HG02623 (cell line): ENCODE measurements around the gene MVB12A.

Source experiments
- ATAC-seq: cut with Tn5 transposase; IDR thresholded peaks from one replicate; pipeline ENCODE4 v1.9.1; 2021; ENCODE audit warnings: moderate library complexity; ENCODE audit not compliant: unreplicated experiment

MVB12A gene

DNA sequence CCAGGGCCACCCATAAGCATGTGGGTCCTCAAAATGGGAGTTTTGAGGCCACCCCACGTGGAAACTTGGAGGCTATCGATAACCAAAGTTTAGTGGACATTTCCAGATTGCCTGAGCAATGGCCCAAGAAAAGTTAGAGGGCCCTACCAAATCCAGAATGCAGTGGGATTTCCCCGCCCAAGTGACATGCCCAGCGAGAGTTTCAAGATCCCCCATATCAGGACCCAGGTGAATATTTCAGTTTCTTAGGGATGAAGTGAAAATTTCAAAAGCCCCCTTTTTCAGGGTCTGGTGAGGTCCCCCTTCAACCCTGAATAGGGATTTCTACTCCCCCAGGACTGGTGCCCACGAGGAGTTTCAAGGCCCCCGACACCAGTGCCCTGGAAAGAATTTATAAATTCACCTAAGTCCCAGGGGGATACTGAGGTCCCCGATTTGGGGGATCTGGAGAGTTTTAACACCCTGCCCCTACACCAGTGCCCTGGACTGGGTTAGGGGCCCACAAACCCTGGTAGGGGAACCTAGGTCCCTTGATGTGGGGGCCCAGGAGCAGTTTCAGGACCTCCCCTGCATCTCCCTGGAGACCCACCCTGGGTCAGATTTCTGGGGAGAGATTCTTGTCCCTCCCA lies 15.1 kb upstream of the MVB12A start:
- no peak for ATAC-seq

DNA sequence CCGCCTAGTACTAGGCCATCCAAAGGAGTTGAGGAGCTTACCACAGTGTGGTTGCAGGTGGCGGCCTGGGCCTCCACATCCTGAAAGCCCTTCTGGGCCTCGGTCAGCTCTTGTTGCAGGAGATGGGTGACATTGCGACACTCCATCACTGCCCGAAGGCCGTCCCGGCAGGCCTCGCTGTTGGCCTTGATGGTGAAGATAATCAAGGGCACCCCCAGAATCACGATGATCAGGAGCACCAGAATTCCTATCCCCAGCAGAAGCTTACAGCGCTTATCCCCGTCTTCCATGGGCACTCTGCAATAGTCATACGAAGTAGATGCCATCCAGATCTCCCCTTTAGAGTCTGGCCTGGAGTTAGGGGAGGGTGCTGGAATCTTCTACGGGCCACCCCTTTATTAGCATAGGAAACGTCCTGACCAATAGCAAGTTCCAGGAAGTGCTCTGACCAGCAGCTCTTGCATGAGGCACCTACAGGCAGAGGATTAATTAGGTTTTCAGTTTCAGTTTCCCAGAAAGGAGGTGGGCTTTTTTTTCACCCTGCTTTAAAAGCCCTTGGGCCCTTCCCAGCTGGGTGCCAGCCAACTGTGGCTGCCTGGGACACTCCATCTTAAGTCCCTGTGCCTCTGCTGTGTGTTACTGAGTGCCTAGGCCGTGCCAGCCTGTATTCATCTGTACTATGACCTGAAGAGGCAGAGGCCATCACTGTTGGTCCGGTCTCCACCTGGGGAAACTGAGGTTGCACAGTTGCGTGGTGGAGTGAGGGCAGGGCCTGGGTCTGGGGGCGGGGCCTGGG lies 14.4 kb upstream of the MVB12A start, which contains the start of gene BST2:
Gene BST2, minus strand, starts transcription at position 381 of the 796 bp plus-strand sequence. Its CDS starts 55 bp downstream, at position 326.
- peak; percentile 85 for ATAC-seq

DNA sequence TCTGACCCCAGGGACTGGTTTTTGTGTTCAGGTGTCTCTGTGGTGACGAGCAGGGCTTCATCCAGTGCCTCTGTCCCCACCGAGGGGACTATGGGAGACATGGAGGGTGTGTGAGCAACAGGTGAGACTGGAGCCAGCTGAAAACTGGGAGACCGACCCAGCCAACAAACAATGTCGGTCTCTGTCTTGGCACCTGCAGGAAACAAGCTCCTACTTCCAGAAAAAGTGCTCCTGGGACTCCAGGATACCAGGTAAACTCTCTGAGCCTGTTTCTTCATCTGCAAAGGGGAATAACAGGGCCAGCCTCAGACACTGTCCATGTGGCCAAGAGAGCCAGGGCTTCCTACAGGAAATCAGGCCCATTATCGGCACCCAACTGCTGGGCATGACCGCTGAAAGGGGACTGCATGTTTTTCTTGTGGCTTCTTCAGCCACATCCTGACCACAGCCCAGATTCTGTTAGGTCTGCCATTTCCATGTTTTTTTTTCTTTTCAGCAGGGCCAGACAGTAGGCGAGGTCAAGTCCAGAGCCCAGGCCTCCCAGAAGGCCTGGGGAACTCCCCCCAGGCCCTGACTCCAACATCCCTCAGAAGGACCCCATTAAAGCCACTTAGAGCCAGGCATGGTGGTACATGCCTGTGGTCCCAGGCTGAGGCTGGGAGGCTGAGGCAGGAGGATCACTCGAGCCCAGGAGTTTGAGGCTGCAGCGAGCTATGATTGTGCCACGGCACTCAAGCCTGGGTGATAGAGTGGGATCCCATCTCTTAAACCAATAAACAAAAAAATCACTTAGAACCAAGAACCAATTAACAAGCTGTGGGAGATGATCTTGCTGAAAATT lies 13.6 kb upstream of the MVB12A start:
- ATAC-seq: no peak

DNA sequence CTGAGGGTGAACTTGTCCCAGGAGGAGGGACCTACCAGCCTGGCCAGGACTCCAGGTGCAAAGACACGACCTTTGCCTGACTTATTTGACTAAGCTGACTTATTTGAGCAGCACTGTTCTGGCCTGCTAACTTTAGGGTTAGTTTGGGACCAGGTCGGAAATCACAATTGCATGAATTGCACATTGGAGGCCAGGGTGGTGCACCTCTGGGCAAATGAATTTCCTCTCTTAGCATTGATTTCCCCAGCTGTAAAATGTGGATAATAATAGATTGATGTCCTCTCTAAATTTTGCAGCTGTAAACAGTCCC lies 13.0 kb upstream of the MVB12A start:
- no peak for ATAC-seq

DNA sequence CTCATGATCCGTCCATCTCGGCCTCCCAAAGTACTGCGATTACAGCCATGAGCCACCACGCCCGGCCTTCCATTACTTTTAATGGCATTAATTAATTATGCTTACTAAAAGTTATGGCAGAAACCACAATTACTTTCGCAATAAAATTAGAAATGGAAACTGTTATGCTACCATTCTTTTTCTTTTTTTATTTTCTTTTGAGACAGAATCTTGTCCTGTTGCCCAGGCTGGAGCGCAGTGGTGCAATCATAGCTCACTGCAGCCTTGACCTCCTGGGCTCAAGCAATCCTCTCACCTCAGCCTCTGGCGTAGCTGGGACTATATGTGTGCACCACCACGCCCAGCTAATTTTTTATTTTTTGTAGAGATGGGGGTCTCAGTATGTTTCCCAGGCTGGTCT lies 9.9 kb upstream of the MVB12A start:
- no peak for ATAC-seq

DNA sequence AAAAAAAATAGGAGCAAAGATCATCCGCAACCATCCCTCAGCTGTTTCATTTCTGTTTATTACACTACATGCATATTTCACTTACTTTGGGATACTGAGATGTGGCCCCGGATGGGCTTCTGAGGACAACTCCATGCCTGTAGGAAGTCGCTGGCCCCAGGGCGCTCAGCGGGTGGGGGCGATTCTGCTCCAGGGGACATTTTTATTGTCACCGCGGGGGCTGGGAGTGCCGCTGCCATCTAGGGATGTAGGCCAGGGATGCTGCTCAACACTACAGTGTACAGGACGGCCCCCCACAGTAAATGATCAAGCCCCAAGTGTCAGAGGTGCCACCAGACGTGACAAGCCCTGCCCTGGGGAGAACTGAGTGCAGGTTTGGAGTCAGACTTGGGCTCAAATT lies 8.0 kb upstream of the MVB12A start:
- ATAC-seq: no peak

DNA sequence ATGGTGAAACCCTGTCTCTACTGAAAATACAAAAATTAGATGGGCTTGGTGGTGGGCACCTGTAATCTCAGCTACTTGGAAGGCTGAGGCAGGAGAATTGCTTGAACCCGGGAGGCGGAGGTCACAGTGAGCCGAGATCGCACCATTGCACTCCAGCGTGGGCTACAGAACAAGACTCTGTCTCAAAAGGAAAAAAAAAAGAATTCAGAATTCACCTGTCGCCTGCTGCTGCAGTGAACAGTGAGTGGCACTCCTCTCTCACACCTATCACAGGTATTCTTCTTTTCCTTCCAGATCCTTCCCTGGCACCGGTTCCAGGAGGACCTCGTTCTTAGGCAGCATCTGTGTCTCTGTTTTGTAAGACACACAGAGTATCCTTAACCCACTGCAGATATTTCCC lies 5.8 kb upstream of the MVB12A start:
- no peak for ATAC-seq

DNA sequence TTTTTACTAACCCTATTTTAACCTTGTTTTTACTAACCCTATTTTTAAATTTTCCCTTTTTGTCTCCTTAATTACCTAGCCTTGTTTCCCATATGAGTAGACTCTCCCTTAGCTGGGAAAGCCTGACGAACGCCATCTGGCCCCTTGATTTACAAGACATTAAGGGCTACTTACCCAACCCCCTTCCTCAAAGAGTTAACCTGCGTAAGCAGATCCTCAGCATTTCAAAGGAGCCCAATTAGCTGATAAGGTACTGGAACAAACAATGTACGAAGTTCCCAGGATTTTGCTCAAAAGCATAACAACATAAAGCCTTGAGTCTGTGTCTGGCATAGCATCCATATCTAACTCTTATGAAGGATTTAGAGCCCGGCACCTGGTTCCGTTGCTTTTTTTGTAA lies 4.7 kb upstream of the MVB12A start:
- no peak for ATAC-seq

DNA sequence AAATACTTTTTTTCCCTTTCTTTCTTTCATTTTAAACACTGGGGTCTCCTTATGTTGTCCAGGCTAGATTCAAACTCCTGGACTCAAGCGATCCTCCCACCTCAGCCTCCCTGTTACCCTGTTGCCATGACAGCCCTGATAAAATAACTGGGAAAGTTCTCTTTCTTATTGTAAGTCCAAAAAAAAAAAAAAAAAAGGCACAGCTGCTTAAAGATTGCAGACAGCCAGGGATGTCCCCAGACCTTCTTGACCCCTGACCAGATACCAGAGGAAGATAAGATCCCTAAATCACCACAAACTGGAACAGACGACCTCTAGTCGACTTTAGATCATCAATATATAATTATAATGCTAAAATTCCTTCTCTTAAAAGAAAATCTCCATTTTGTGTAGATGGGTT lies 1.1 kb upstream of the MVB12A start:
- no peak for ATAC-seq

DNA sequence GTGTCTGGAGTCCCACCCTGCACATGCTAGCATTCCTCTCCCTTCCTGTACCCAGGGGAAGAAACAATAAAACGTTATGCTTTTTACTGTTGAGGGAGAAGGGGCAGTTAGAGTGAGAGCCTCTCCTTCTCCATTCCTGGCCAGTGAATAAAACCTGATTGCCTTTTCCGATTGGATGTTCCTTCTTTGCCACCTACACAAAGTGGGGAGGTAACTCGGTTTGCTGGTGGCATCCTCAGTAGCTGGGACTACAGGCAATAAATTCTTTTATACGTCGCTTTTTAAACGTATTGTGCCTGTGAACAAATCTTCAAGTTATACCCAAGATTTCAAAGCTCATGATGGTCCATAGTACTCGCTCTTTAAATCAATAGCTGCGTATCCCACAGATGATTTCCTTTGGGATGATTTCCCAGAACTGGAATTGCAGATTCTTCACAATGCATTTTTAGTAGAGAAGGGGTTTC lies 660 bp upstream of the MVB12A start:
- ATAC-seq: no peak

DNA sequence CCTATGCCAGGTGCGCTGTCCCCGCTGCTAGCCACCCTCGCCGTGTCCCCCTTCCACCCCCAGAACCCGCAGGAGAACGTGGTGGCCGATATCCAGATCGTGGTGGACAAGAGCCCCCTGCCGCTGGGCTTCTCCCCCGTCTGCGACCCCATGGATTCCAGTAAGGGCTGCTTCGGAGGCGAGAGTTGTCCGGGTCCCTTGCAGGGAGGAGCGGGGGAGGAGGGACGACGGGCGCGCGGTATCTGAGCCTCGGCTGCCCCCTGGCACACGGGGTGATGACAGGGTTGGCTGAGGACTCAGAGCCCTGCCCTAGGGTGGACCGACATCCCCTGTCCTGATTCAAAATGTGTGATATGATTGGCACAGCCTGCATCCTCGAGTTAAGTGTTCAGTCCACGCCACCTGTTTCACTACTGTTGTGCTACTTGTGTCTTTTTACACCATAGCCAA lies 653 bp downstream of the MVB12A start:
- ATAC-seq: no peak

DNA sequence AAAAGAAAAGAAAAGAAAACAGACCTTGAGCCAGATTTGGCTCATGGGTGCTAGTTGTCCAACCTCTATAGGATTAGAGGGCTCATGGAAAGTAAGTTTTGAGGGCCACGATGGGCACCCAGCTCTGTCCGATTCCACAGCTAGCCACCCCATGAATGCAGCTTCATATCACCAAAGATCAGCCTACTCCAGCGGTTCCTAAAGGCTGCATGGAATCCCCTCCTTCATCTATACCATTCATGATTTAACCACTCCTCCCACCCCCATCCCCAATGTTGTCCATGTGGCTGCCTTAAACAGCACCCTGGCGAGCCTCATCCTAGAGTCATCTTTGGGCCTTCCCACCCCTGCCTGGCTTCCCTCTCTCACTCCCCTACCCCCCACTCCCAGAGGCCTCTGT lies 2.1 kb downstream of the MVB12A start:
- no peak for ATAC-seq

DNA sequence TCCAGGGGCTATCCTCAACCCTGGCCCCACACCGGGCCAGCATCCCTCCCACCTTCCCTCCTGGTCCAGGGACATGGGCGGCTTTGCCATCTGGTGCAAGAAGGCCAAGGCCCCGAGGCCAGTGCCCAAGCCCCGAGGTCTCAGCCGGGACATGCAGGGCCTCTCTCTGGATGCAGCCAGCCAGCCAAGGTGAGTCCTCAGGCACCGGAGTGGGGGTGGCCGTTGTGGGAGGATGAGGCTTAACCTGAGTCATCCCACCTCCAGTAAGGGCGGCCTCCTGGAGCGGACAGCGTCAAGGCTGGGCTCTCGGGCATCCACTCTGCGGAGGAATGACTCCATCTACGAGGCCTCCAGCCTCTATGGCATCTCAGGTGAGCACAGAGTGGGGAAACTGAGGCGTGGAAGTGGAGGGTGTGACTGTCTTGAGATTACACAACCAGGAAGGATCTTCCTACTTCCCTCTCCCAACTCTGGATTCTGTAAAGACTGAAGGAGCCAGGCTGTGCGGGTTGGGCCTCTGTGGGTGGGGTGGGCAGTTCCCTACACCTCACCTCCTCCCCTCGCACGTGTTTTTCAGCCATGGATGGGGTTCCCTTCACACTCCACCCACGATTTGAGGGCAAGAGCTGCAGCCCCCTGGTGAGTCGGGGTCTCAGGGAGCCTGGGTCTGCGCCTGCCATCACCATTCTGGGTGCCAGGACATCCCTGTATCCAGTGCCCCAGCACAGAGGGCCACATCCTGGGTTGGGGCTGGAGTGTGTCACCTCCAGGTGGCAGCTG lies 3.8 kb downstream of the MVB12A start:
- no peak for ATAC-seq

DNA sequence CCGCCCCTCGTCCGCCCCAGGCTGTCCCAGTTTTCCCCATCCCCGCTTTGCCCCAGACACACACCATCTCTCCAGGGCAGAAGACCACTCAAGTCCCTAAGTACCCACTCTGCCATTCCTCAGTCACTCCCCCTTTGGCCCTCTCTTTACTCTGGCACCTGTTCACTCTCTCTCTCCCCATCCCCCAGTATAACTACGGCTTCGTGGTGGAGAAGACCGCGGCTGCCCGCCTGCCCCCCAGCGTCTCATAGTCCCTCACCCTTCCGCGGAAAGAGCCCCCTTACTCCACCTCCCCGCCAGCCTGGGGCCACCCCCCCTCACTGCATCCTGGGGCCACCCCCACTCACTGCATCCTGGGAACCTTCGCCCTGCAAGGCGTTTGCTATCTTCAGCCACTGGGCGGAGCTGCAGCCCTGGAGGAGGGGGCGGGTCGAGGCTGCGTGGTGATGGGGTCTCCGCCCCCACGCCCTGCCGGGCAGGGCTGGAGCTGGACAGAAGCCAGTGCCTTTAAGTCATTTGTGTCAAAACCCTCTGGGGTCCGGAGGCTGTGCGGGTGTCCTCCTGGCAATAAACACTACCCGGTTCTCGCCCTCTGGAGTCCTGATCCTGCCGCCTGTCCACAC lies 5.0 kb downstream of the MVB12A start:
- ATAC-seq: no peak

DNA sequence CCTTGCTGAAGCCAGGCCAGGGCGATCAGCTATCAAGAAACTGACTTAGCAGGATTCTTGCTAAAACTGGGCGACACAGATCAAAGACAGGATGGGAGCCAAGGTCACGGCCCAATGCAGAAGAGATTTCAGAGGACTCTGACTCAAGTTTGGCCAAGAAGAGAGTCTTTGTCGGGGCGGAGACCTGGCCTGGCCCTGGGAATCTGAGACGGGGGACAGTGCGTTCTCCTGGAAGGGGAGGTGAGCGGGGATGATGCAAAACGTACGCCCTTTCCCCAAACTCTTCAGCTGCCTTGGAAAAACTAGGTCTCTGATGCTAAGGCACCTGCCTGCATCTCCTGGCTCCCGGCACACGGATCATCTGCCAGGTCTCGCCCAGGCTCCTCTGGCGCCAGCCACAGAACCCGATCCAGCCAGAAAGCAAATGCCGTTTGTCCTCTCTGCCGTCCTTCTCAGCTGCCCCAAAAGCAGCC lies 9.8 kb downstream of the MVB12A start:
- no peak for ATAC-seq

DNA sequence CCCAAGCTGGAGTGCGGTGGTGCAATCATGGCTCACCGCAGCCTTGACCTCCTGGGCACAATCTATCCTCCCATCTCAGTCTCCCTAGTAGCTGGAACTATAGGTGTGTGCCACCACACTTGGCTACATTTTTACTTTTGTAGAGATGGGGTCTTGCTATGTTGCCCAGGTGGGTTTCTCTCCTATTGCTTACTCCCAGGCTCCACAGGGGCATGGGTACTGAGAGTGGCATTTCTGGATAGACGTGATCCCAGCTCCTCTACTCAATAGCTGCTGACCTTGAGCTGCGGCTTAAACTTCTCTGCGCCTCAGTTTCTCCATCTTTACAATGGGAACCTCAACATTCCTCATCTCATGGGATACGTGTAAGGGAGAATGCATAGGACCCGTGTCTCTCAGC lies 11.6 kb downstream of the MVB12A start:
- ATAC-seq: no peak

DNA sequence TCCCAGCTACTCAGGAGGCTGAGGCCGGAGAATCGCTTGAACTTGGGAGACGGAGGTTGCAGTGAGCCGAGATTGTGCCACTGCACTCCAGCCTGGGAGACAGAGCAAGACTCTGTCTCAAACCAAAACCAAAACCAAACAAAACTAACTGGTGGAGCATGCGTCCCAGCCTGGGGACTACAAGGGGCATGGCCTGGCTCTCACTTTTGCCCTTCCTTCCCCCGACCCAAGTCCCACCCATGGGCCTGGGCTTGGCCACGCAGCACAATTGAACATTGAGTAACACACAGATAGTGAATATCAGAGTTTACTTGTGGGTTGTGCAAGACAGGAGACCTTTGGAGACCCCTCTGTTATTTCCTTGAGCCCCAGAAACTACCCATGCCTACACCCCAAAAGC lies 15.4 kb downstream of the MVB12A start:
- ATAC-seq: no peak

DNA sequence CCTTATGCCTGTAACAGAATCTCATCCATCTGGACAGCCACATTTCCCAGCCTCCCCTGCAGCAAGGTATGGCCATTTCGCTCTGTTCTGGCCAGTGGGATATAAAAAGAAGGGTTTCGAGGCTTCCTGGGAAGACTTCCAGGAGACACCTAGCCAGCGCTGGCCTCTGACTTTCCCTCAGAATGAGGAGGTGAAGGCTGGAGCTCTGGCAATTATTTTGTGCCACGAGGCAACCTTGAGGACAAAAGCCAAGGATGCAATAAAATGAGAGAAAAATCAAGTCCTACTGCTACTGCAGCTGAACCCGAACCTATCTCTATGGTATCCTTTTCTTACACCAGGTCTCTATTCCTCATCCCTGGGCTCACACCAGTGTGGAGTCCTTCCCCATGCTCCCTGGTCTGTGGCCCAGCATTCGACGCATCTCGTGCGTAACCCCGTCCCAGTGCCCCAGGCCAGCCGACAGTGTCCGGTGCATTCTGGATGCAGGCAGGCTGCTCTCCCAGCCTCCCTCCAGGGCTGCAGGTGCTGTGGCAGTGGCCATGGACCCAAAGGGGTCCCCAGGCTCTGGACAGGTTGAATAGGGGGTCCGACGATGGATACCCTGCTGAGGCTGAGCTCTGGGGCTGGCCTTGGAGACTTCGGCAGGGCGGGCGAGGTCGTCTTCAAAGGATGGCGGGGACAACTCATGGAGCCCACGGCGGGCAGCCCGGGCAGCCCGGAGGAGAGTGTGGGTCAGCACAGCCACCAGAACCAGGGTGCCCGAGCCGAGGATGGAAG lies 16.4 kb downstream of the MVB12A start:
- no peak for ATAC-seq

DNA sequence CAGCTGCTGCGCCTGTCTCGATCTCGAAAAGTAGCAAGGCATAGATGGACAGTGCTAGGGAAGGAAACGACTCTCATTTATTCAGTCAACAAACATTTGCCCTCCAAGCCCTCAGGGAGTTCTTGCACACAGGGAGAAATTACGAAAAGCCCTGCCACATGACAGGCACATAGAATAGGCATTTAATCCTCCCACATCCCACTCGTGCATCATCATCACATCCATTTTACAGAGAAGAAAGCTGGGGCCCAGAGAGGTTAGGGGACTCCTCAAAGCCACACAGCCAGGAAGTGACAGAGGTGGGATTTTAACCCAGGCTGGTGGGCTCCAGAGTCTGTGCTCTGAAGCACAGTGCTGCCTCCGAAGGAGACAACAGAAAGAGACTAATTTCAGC lies 17.0 kb downstream of the MVB12A start:
- ATAC-seq: no peak
